Stimulated activated CD8-positive, alpha-beta memory T cell treated with anti-CD3 and anti-CD28 coated beads, Interleukin-7, amount 100 ng/mL, for 4 hours (primary cell): ENCODE measurements around the gene BSG.
"Not testable (repeated sequence)": the region's sequence is repeated elsewhere in the genome, so short reads cannot be mapped to it uniquely, and the experiment has no call there.

Experiments
- DNase-seq, 2 donors: peaks; one replicate each; pipeline ENCODE4 v3.0.0-alpha.2; 2020; ENCODE audit warnings: low read depth in 2 of 2

The BSG gene

GRCh38 chr19:604355-604754 is 32.0 kb downstream of the BSG start:
- DNase-seq, result no peak

- not testable (repeated sequence) for DNase-seq
These were observed 32.9 kb downstream of the BSG start for GRCh38 chr19:605061-605971.

- no peak for DNase-seq
These were observed 35.1 kb downstream of the BSG start for GRCh38 chr19:607301-608154.

- no peak for DNase-seq
These were observed 36.0 kb downstream of the BSG start for GRCh38 chr19:608155-609003.

- DNase-seq, result no peak
These were observed 36.6 kb downstream of the BSG start for GRCh38 chr19:609004-609346.

- no peak for DNase-seq
These were observed 37.8 kb downstream of the BSG start for GRCh38 chr19:610071-610800.

GRCh38 chr19:610801-611480 is 38.5 kb downstream of the BSG start:
- peak in 1 of 2 donors; percentile 47 for DNase-seq

GRCh38 chr19:611481-611868 is 39.1 kb downstream of the BSG start:
- DNase-seq, result peak; percentile 61 to 62

GRCh38 chr19:612941-613340 is 40.5 kb downstream of the BSG start:
- no peak for DNase-seq

GRCh38 chr19:613732-614567 is 41.6 kb downstream of the BSG start:
- DNase-seq, result no peak

GRCh38 chr19:615619-616018 is 43.2 kb downstream of the BSG start:
- no peak for DNase-seq

- DNase-seq, result no peak
These were observed 43.8 kb downstream of the BSG start for GRCh38 chr19:616062-616700.

- no peak for DNase-seq
These were observed 44.5 kb downstream of the BSG start for GRCh38 chr19:616747-617526.

- DNase-seq, result no peak
These were observed 45.3 kb downstream of the BSG start for GRCh38 chr19:617551-618246.

- DNase-seq, result no peak
These were observed 45.8 kb downstream of the BSG start for GRCh38 chr19:618247-618619.

- no peak for DNase-seq
These were observed 46.4 kb downstream of the BSG start for GRCh38 chr19:618674-619285.

- no peak for DNase-seq
These were observed 47.0 kb downstream of the BSG start for GRCh38 chr19:619286-620002.
